GM12891 (cell line): ENCODE measurements around the gene PTF1A.

Source experiments
- DNase-seq: peaks from one replicate; pipeline ENCODE4 v3.0.0; 2011; ENCODE audit warnings: low spot score; ENCODE audit not compliant: insufficient read length
- FAIRE-seq: peaks from 2 replicates; lab custom pipeline; 2011; peaks lifted over from hg19 to GRCh38; lab: Jason Lieb, UNC
- PAX5 ChIP-seq: IDR thresholded peaks from 2 replicates; pipeline ENCODE4 v1.6.1; 2011; ENCODE audit warnings: low read length, moderate library complexity, mild to moderate bottlenecking; ENCODE audit not compliant: insufficient read depth, severe bottlenecking
- POLR2A ChIP-seq: IDR thresholded peaks from 2 replicates; pipeline ENCODE4 v1.6.1; 2011; ENCODE audit warnings: low read depth, low read length, control low read depth
- POLR2AphosphoS5 ChIP-seq: IDR thresholded peaks from 2 replicates; pipeline ENCODE4 v1.6.1; 2011; ENCODE audit warnings: low read depth, low read length, control low read depth
- POU2F2 ChIP-seq: IDR thresholded peaks from 2 replicates; pipeline ENCODE4 v1.6.1; 2011; ENCODE audit warnings: low read depth, mild to moderate bottlenecking, control low read depth, low read length, moderate library complexity
- SPI1 ChIP-seq: IDR thresholded peaks from 2 replicates; pipeline ENCODE4 v1.6.1; 2011; ENCODE audit warnings: low read depth, low read length, control low read depth
- TAF1 ChIP-seq: IDR thresholded peaks from 2 replicates; pipeline ENCODE4 v1.6.1; 2011; ENCODE audit warnings: low read depth, low read length, control low read depth

PTF1A gene

DNA sequence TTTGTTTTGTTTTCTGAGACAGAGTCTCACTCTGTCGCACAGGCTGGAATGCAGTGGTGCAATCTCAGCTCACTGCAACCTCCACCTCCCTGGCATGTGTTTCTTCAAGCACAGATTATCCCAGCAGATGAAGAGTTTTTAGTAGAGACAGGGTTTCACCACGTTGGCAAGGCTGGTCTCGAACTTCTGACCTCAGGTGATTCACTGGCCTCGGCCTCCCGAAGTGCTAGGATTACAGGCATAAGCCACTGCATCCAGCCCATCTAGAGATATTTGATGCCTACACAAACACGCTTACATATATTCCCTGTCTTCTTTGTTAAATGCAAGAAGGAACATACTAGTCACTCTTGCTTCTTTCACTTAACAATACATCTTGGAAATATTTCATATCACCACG lies 5.9 kb upstream of the PTF1A start:
- no peak for FAIRE-seq
- DNase-seq, result no peak
- TF ChIP-seq POLR2A (no peak), POU2F2 (no peak), POLR2AphosphoS5 (no peak), PAX5 (no peak), SPI1 (no peak), TAF1 (no peak)

DNA sequence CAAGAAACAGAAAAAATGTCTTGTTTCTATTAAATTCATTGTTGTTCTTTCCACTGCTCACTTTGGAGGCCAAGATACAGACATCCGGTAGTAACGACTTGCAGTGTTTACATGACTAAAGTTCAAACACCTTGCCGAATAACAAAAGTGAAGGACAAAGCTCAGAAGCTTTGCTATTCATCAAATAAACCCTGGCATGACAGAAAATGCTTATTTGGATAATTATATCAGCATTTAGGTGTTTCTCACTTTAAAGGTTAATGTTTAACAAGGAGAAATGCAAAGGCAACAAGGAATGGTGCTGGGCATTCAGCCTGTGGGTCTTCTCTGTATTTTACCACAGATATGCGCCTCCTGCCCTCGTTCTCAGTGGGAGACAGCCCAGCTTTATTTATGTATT lies 5.4 kb upstream of the PTF1A start:
- TF ChIP-seq POLR2A, result no peak
- no peak for TF ChIP-seq POU2F2
- TF ChIP-seq PAX5, result no peak
- TF ChIP-seq TAF1, result no peak
- no peak for TF ChIP-seq POLR2AphosphoS5
- no peak for TF ChIP-seq SPI1
- DNase-seq, result no peak
- FAIRE-seq, result no peak

DNA sequence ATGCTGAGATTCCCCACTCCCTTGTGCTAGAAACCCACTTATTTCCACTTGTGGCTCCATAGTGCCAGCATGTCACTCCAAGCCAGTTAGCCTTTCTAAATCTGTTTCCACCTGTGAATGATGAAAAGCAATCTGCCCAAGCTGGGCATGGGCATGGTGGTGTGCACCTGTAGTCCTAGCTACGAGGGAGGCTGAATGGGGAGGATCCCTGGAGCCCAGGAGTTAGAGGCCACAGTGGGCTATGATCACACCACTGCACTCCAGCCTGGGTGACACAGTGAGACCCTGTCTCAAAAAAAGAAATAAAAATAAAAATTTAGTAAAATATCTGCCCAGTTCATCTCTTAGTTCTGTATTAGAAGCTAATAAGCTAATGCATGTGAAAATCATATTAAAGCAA lies 5.0 kb upstream of the PTF1A start:
- FAIRE-seq (no peak), DNase-seq (no peak)
- TF ChIP-seq POLR2AphosphoS5, result no peak

GRCh38 chr10:23189024-23189423 lies 3.1 kb upstream of the PTF1A start:
- no peak for DNase-seq
- no peak for FAIRE-seq
- TF ChIP-seq POLR2A, result no peak
- no peak for TF ChIP-seq PAX5
- no peak for TF ChIP-seq TAF1
- TF ChIP-seq POLR2AphosphoS5, result no peak
- TF ChIP-seq SPI1, result no peak
- TF ChIP-seq POU2F2, result no peak

GRCh38 chr10:23190872-23191763 lies 994 bp upstream of the PTF1A start:
- FAIRE-seq, result no peak
- TF ChIP-seq POU2F2, result no peak
- TF ChIP-seq SPI1, result no peak
- TF ChIP-seq POLR2AphosphoS5, result no peak
- TF ChIP-seq PAX5, result no peak
- TF ChIP-seq TAF1, result no peak
- TF ChIP-seq POLR2A, result no peak
- DNase-seq, result no peak

- DNase-seq, result no peak
- FAIRE-seq, result no peak
- TF ChIP-seq PAX5 (no peak), POLR2AphosphoS5 (no peak), POLR2A (no peak), TAF1 (no peak)
Measured at GRCh38 chr10:23192712-23193434, 761 bp downstream of the PTF1A start.

GRCh38 chr10:23193435-23194074 lies 1.4 kb downstream of the PTF1A start:
- DNase-seq (no peak), FAIRE-seq (no peak)
- no peak for TF ChIP-seq PAX5
- no peak for TF ChIP-seq POU2F2
- TF ChIP-seq POLR2AphosphoS5, result no peak
- no peak for TF ChIP-seq TAF1
- no peak for TF ChIP-seq POLR2A
- TF ChIP-seq SPI1, result no peak

DNA sequence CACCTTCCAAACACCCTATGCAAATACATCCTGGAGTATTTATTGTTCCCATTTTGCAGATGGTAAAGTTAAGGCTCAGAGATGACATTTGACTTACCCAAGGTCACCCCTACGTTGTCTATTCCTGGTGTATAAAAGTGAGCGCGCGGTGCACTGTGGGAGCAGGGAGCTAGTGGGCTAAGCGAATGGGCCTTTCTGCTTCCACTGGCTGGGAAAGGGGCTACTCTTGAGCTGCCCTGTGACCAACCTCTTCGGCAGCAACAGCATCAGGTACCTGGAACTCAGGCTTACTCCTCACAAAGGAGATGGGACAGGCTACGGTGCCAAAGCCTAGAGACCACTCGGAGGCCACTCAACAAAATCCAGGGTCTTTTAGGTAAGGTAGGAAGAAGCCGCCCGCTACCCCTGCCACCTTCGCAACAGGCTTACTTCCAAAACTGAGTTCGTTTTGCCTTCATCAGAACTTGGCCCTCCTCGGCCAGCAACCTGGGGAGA lies 2.4 kb downstream of the PTF1A start:
- DNase-seq (no peak), FAIRE-seq (no peak)
- no peak for TF ChIP-seq TAF1
- TF ChIP-seq POU2F2, result no peak
- no peak for TF ChIP-seq POLR2A
- no peak for TF ChIP-seq PAX5
